Choroid plexus epithelial cell (primary cell): ENCODE data around the gene C1R.

Source experiments
- DNase-seq: peaks from one replicate; pipeline ENCODE4 v3.0.0-alpha.2; 2010; ENCODE audit warnings: low read depth
- H3K4me3 ChIP-seq: 2 replicates; pipeline ENCODE4 v1.5.1; 2011; ENCODE audit warnings: low read depth, mild to moderate bottlenecking, control low read depth, low read length, moderate library complexity
- CTCF ChIP-seq: conservative IDR thresholded peaks from 2 replicates; pipeline ENCODE4 v1.5.1; 2011; ENCODE audit warnings: low read depth, mild to moderate bottlenecking, control low read depth, inconsistent platforms, low read length, moderate library complexity

The C1R gene

GRCh38 chr12:7099290-7099996 is 7.2 kb upstream of the C1R start:
- no peak for DNase-seq
- TF ChIP-seq CTCF: no peak
- no peak overlapping the region for H3K4me3 ChIP-seq

GRCh38 chr12:7096979-7097378 is 4.7 kb upstream of the C1R start:
- H3K4me3 ChIP-seq: no peak overlapping the region
- no peak for TF ChIP-seq CTCF
- no peak for DNase-seq

GRCh38 chr12:7096006-7096932 is 4.0 kb upstream of the C1R start:
- no peak for DNase-seq
- H3K4me3 ChIP-seq: no peak overlapping the region
- TF ChIP-seq CTCF: no peak

- no peak for TF ChIP-seq CTCF
- no peak overlapping the region for H3K4me3 ChIP-seq
- no peak for DNase-seq
These were observed 1.6 kb upstream of the C1R start for GRCh38 chr12:7093892-7094291.

- H3K4me3 ChIP-seq: no peak overlapping the region
- TF ChIP-seq CTCF: no peak
- no peak for DNase-seq
These were observed 1.2 kb upstream of the C1R start for GRCh38 chr12:7093486-7093885.

- no peak for TF ChIP-seq CTCF
- no peak for DNase-seq
- no peak overlapping the region for H3K4me3 ChIP-seq
These were observed 778 bp upstream of the C1R start for GRCh38 chr12:7092986-7093460.
